C4-2B (cell line): ENCODE results near the gene KRTAP25-1.

Experiments
- H3K27ac ChIP-seq: fragments of 450-650 bp; 2 replicates; pipeline ENCODE4 v1.5.1; 2017
- CTCF ChIP-seq: fragments of 450-650 bp; conservative IDR thresholded peaks from 2 replicates; pipeline ENCODE4 v1.5.1; 2017; ENCODE audit warnings: mild to moderate bottlenecking
- ZFX ChIP-seq: fragments of 450-650 bp; IDR thresholded peaks from 2 replicates; pipeline ENCODE4 v1.6.1; 2017

KRTAP25-1 gene

GRCh38 chr21:30249936-30250335 lies 39.4 kb downstream of the KRTAP25-1 start:
- H3K27ac ChIP-seq: no peak overlapping the region
- TF ChIP-seq ZFX (no peak), CTCF (no peak)

DNA sequence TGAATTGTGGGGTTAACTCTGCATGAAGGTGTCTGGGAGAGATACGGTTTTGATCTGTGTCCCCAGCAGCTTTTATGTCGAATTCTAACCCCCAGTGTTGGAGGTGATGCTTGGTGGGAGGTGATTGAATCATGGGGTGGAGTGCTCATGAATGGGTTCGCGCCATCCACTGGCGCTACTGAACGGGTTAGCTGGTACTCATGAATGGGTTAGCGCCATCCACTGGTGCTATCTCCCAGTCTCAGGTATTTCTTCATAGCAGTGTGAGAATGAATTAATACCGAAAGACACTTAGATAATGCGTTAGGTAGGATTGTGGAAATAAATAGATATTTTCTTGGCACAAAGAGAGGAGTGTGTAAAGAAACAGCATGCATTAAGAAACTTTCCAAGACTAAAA lies 40.5 kb downstream of the KRTAP25-1 start:
- H3K27ac ChIP-seq: no peak overlapping the region
- TF ChIP-seq ZFX: no peak
- no peak for TF ChIP-seq CTCF

GRCh38 chr21:30245061-30245460 lies 44.3 kb downstream of the KRTAP25-1 start:
- no peak for TF ChIP-seq ZFX
- TF ChIP-seq CTCF: no peak
- no peak overlapping the region for H3K27ac ChIP-seq

- H3K27ac ChIP-seq: no peak overlapping the region
These were observed 45.6 kb downstream of the KRTAP25-1 start for GRCh38 chr21:30243691-30244090.

GRCh38 chr21:30240661-30241060 lies 48.7 kb downstream of the KRTAP25-1 start:
- TF ChIP-seq CTCF (no peak), ZFX (no peak)
- H3K27ac ChIP-seq: no peak overlapping the region

More at GRCh38 chr21:30243691-30244090, 45.6 kb downstream of the KRTAP25-1 start:
- TF ChIP-seq CTCF (no peak), ZFX (no peak)
